Ishikawa (cell line): ENCODE data around the gene DTX3.
A peak's percentile ranks its signal among the peaks of the same experiment; 100 is the strongest.

Experiments
- CEBPB ChIP-seq: IDR thresholded peaks from 2 replicates; pipeline ENCODE4 v1.6.1; 2012
- CREB1 ChIP-seq: IDR thresholded peaks from 2 replicates; pipeline ENCODE4 v1.6.1; 2012; ENCODE audit warnings: low read depth
- EGR1 ChIP-seq: IDR thresholded peaks from 2 replicates; pipeline ENCODE4 v1.6.1; 2012
- EP300 ChIP-seq: IDR thresholded peaks from 2 replicates; pipeline ENCODE4 v1.6.1; 2012; ENCODE audit warnings: borderline replicate concordance
- FOXM1 ChIP-seq: IDR thresholded peaks from 2 replicates; pipeline ENCODE4 v1.6.1; 2012; ENCODE audit warnings: low read depth, borderline replicate concordance
- MAX ChIP-seq: IDR thresholded peaks from 2 replicates; pipeline ENCODE4 v1.6.1; 2012
- NFIC ChIP-seq: IDR thresholded peaks from 2 replicates; pipeline ENCODE4 v1.6.1; 2012
- RAD21 ChIP-seq: IDR thresholded peaks from 2 replicates; pipeline ENCODE4 v1.6.1; 2012; ENCODE audit warnings: low read depth
- REST ChIP-seq: IDR thresholded peaks from 2 replicates; pipeline ENCODE4 v1.6.1; 2012; ENCODE audit warnings: low read depth, mild to moderate bottlenecking
- TAF1 ChIP-seq: IDR thresholded peaks from 2 replicates; pipeline ENCODE4 v1.6.1; 2012; ENCODE audit warnings: low read depth, mild to moderate bottlenecking
- TCF12 ChIP-seq: IDR thresholded peaks from 2 replicates; pipeline ENCODE4 v1.6.1; 2012; ENCODE audit warnings: low read depth
- TEAD4 ChIP-seq: IDR thresholded peaks from 2 replicates; pipeline ENCODE4 v1.6.1; 2012
- USF1 ChIP-seq: IDR thresholded peaks from 2 replicates; pipeline ENCODE4 v1.6.1; 2012
- YY1 ChIP-seq: IDR thresholded peaks from 2 replicates; pipeline ENCODE4 v1.6.1; 2012; ENCODE audit warnings: low read depth
- ZBTB7A ChIP-seq: IDR thresholded peaks from 2 replicates; pipeline ENCODE4 v1.6.1; 2012; ENCODE audit warnings: low read depth

DTX3 gene

GRCh38 chr12:57600395-57600794 lies 4.2 kb upstream of the DTX3 start:
- TF ChIP-seq MAX (no peak), EP300 (no peak), YY1 (no peak), CEBPB (no peak), ZBTB7A (no peak), REST (no peak), FOXM1 (no peak), NFIC (no peak), EGR1 (no peak), CREB1 (no peak)

- no peak for TF ChIP-seq REST
- TF ChIP-seq YY1: no peak
- no peak for TF ChIP-seq CEBPB
- no peak for TF ChIP-seq TCF12
- no peak for TF ChIP-seq TAF1
- no peak for TF ChIP-seq FOXM1
Measured at GRCh38 chr12:57602544-57602943, 2.1 kb upstream of the DTX3 start.

GRCh38 chr12:57603324-57603723 lies 1.3 kb upstream of the DTX3 start:
- TF ChIP-seq TCF12: no peak
- no peak for TF ChIP-seq NFIC
- no peak for TF ChIP-seq ZBTB7A
- no peak for TF ChIP-seq CREB1
- TF ChIP-seq TEAD4: no peak
- no peak for TF ChIP-seq REST
- no peak for TF ChIP-seq RAD21
- no peak for TF ChIP-seq CEBPB
- TF ChIP-seq EGR1: no peak
- no peak for TF ChIP-seq USF1
- no peak for TF ChIP-seq EP300
- no peak for TF ChIP-seq YY1
- TF ChIP-seq TAF1: no peak

- TF ChIP-seq CEBPB (no peak), MAX (no peak), FOXM1 (no peak), NFIC (no peak)
Measured at GRCh38 chr12:57603815-57604453, 690 bp upstream of the DTX3 start.

GRCh38 chr12:57604992-57605810 lies 577 bp downstream of the DTX3 start:
- TF ChIP-seq TEAD4 (no peak), YY1 (no peak), ZBTB7A (peak; percentile 8; the same call in 1 of the 2 replicates), EP300 (no peak), EGR1 (no peak), CEBPB (no peak), NFIC (no peak)
